Mucosa of descending colon (tissue), 3 donors: ENCODE data around the gene TTC6. TPM values are rescaled to one million over a fixed set of nuclear protein-coding genes. Genes with fewer than 3 reads are reported as not detected.
A peak's percentile ranks its signal among the peaks of the same experiment; 100 is the strongest.

Experiments used
- ATAC-seq: fragments of 200-7000 bp; cut with Tn5 transposase; one replicate; pipeline ENCODE4 v1.9.1; 2020; ENCODE audit warnings: mild to moderate bottlenecking, moderate library complexity
- DNase-seq, 3 donors: peaks; one replicate each; pipeline ENCODE4 v3.0.0-alpha.2; 2020
- H3K36me3 ChIP-seq: fragments of 200-600 bp; one replicate; pipeline ENCODE4 v1.8.0; 2021; ENCODE audit warnings: low read depth, mild to moderate bottlenecking
- H3K4me1 ChIP-seq: fragments of 200-600 bp; one replicate; pipeline ENCODE4 v1.8.0; 2021; ENCODE audit warnings: low read depth, mild to moderate bottlenecking
- H3K4me3 ChIP-seq: fragments of 200-600 bp; one replicate; pipeline ENCODE4 v1.8.0; 2021; ENCODE audit warnings: mild to moderate bottlenecking
- H3K9me3 ChIP-seq: fragments of 200-600 bp; one replicate; pipeline ENCODE4 v1.8.0; 2021; ENCODE audit warnings: mild to moderate bottlenecking
- CTCF ChIP-seq: fragments of 200-600 bp; IDR thresholded peaks from one replicate; pipeline ENCODE4 v1.8.0; 2022; ENCODE audit warnings: antibody characterized with exemption, mild to moderate bottlenecking
- intact Hi-C, 2 donors: fragments of 100-400 bp; cut with DNase I in 1 of 2; cut with micrococcal nuclease in 1 of 2; formaldehyde crosslinking; loops; one replicate each; pipeline versions ENCODE4 v1.11.0 to v1.11.1; 2022; cut with DNase I, micrococcal nuclease
- total RNA-seq, 3 donors: library from RNA; stranded (reverse); fragmentation: NEBNext Ultra II Directional in 2 of 3; extraction: Animal tissue kit (Norgen Biotek cat#: 25700) in 2 of 3; gene quantifications; one replicate each; pipeline versions ENCODE4 v1.2.1 to v1.2.4, GENCODE V29; 2021 to 2023
- donor health status: DM: no; HTN: no; CAD: no; lungs with moderate emphysema.
- donor health status: DM: no; HTN: no; CAD: no.
- donor health status: DM: no; HTN: yes; CAD: no.

Gene TTC6
- total RNA-seq, 3 donors from 2014 or later = 1.7 to 9.2 (median 4.8) TPM

- no peaks in the 10 kb centered on the region for H3K36me3 ChIP-seq
- no peak overlapping the region for H3K4me3 ChIP-seq
- peaks cover 5% of the 10 kb centered on the region for H3K4me1 ChIP-seq
- intact Hi-C loops = loop anchor here in 1 of 2 donors (5.0 to 10.0 kb wide), 2 partner anchors 168 to 345 kb away; no protein-coding TSS in a partner anchor
- DNase-seq (no peak), ATAC-seq (no peak)
- TF ChIP-seq CTCF = no peak
- H3K9me3 ChIP-seq = no peaks in the 10 kb centered on the region
Measured at GRCh38 chr14:37589715-37590427, 5.6 kb upstream of the TTC6 start.

- intact Hi-C loops = loop anchor here in 1 of 2 donors (10.0 kb wide), 1 partner anchor 346 kb away; no protein-coding TSS in a partner anchor
- no peak for DNase-seq
- Histone ChIP-seq H3K4me1 (peaks cover 5% of the 10 kb centered on the region), H3K36me3 (no peaks in the 10 kb centered on the region), H3K4me3 (no peak overlapping the region), H3K9me3 (no peaks in the 10 kb centered on the region)
- no peak for ATAC-seq
- no peak for TF ChIP-seq CTCF
Measured at GRCh38 chr14:37590428-37591139, 4.8 kb upstream of the TTC6 start.

DNA sequence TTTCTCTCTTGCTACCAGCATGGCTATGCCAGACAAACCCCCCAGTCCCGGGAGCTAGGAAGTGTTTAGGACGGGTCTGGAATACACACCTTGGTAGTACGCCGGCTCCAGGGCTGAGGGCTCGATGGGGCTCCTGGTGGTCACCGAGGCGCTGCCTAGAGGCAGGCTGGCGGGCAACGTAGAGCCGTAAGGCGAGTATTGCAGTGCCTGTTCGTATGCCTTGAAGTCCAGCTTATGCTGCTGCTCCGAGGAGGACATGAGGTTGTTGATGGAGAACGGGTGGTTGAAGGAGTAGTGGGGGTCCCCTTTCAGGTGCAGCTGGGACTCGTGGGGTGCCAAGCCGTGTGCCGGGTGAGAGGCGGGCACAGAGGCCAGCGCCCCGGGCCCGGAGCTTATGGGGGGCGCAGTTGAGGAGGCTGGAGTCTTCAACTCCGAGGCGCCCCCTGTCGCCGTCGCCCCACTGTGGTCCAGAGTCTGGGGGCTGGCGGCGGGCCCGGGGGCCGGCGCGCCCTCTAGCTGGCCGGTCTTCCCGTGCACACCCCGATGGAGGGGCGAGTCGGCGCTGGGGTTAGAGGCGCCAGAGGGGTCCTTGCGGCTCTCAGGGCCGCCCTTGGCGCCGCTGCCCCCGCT, 4.0 kb upstream of the TTC6 start:
- Histone ChIP-seq H3K36me3 (peaks cover 4% of the 10 kb centered on the region), H3K4me3 (peak overlapping the region; percentile 54), H3K4me1 (no peaks in the 10 kb centered on the region), H3K9me3 (no peaks in the 10 kb centered on the region)
- DNase-seq = peak; percentile 48 to 76 (median 76)
- ATAC-seq = peak; percentile 6
- intact Hi-C loops = loop anchor here in 1 of 2 donors (10.0 kb wide), 1 partner anchor 347 kb away; no protein-coding TSS in a partner anchor
- TF ChIP-seq CTCF = no peak

DNA sequence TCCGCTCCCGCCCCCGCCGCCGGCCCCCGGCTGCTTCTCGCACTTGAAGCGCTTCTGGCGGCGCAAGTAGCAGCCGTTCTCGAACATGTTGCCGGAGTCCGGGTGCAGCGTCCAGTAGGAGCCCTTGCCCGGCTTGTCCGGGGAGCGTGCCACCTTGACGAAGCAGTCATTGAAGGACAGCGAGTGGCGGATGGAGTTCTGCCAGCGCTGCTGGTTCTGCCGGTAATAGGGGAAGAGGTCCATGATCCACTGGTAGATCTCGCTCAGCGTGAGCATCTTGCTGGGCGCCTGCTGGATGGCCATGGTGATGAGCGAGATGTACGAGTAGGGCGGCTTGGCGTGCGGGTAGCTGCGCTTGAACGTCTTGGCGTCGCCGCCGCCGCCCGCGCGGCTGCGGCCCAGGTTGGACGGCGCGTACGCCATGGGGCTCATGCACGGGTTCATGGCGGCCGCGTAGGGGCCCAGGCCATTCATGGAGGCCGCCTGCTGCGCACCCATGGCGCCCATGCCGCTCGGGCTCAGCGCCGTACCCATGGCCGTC, 3.4 kb upstream of the TTC6 start:
- intact Hi-C loops = loop anchor here in 1 of 2 donors (10.0 kb wide), 1 partner anchor 347 kb away; no protein-coding TSS in a partner anchor
- H3K4me3 ChIP-seq = peak overlapping the region; percentile 54
- peak; percentile 4 for ATAC-seq
- no peaks in the 10 kb centered on the region for H3K4me1 ChIP-seq
- no peak for TF ChIP-seq CTCF
- peaks cover 4% of the 10 kb centered on the region for H3K36me3 ChIP-seq
- no peaks in the 10 kb centered on the region for H3K9me3 ChIP-seq
- peak; percentile 43 to 66 (median 54) for DNase-seq
